Activated CD8-positive, alpha-beta memory T cell treated with anti-CD3 and anti-CD28 coated beads for 1 hour (primary cell): ENCODE measurements around the gene NECTIN2.
"Not testable (repeated sequence)": the region's sequence is repeated elsewhere in the genome, so short reads cannot be mapped to it uniquely, and the experiment has no call there.

Source experiments
- DNase-seq, 2 donors: peaks; one replicate each; pipeline ENCODE4 v3.0.0-alpha.2; 2020; ENCODE audit warnings: low read depth in 1 of 2; ENCODE audit errors: extremely low read depth in 1 of 2

The NECTIN2 gene

DNA sequence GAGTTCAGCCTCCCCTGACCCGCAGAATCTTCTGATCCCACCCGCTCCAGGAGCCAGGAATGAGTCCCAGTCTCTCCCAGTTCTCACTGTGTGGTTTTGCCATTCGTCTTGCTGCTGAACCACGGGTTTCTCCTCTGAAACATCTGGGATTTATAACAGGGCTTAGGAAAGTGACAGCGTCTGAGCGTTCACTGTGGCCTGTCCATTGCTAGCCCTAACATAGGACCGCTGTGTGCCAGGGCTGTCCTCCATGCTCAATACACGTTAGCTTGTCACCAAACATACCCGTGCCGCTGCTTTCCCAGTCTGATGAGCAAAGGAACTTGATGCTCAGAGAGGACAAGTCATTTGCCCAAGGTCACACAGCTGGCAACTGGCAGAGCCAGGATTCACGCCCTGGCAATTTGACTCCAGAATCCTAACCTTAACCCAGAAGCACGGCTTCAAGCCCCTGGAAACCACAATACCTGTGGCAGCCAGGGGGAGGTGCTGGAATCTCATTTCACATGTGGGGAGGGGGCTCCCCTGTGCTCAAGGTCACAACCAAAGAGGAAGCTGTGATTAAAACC is 58.4 kb downstream of the NECTIN2 start:
- no peak for DNase-seq

GRCh38 chr19:44905437-44906160 is 59.5 kb downstream of the NECTIN2 start, which contains the start of gene APOE:
TSS of gene APOE (plus strand) at chr19:44905796. CDS start at chr19:44906625, 829 bp downstream.
- DNase-seq: no peak

DNA sequence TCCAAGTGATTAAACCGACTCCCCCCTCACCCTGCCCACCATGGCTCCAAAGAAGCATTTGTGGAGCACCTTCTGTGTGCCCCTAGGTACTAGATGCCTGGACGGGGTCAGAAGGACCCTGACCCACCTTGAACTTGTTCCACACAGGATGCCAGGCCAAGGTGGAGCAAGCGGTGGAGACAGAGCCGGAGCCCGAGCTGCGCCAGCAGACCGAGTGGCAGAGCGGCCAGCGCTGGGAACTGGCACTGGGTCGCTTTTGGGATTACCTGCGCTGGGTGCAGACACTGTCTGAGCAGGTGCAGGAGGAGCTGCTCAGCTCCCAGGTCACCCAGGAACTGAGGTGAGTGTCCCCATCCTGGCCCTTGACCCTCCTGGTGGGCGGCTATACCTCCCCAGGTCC is 61.5 kb downstream of the NECTIN2 start:
- DNase-seq: no peak

- no peak for DNase-seq
These were observed 62.2 kb downstream of the NECTIN2 start for GRCh38 chr19:44908074-44908835.

DNA sequence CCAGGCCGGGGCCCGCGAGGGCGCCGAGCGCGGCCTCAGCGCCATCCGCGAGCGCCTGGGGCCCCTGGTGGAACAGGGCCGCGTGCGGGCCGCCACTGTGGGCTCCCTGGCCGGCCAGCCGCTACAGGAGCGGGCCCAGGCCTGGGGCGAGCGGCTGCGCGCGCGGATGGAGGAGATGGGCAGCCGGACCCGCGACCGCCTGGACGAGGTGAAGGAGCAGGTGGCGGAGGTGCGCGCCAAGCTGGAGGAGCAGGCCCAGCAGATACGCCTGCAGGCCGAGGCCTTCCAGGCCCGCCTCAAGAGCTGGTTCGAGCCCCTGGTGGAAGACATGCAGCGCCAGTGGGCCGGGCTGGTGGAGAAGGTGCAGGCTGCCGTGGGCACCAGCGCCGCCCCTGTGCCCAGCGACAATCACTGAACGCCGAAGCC is 62.8 kb downstream of the NECTIN2 start:
- DNase-seq: no peak

DNA sequence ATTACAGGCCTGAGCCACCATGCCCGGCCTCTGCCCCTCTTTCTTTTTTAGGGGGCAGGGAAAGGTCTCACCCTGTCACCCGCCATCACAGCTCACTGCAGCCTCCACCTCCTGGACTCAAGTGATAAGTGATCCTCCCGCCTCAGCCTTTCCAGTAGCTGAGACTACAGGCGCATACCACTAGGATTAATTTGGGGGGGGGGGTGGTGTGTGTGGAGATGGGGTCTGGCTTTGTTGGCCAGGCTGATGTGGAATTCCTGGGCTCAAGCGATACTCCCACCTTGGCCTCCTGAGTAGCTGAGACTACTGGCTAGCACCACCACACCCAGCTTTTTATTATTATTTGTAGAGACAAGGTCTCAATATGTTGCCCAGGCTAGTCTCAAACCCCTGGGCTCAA is 63.7 kb downstream of the NECTIN2 start:
- DNase-seq: no peak

DNA sequence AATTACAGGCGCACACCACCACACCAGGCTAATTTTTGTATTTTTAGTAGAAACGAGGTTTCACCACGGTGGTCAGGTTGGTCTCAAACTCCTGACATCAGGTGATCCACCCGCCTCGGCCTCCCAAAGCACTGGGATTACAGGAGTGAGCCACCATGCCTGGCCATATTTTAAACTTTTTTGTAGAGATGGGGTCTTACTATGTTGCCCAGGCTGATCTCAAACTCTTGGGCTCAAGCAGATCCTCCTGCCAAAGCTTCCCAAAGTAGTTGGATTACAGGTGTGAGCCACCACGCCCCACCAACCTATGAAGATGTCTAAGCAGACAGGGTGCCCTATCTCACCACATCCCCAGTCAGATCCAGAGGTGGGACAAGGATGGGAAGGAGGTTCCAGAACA is 65.8 kb downstream of the NECTIN2 start:
- DNase-seq: not testable (repeated sequence)

DNA sequence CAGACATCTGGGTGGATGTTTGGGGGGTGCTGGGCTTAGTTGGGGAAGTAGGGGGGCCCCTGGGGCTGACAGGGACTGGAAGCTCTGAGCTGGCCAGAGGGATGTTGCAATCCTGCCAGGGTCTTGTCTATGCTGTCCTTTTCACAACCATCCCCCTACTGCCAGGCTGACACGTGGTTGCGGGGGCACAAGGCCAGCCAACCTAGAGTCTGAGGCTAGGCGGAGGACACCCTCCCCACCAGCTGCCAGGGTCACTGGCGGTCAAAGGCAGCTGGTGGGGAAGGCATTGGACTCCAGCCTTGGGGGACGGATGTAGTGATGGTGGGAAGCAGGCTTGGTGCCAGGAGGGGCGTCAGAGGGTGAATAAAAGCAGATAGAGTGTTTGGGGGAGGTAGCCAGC is 66.8 kb downstream of the NECTIN2 start:
- no peak for DNase-seq

DNA sequence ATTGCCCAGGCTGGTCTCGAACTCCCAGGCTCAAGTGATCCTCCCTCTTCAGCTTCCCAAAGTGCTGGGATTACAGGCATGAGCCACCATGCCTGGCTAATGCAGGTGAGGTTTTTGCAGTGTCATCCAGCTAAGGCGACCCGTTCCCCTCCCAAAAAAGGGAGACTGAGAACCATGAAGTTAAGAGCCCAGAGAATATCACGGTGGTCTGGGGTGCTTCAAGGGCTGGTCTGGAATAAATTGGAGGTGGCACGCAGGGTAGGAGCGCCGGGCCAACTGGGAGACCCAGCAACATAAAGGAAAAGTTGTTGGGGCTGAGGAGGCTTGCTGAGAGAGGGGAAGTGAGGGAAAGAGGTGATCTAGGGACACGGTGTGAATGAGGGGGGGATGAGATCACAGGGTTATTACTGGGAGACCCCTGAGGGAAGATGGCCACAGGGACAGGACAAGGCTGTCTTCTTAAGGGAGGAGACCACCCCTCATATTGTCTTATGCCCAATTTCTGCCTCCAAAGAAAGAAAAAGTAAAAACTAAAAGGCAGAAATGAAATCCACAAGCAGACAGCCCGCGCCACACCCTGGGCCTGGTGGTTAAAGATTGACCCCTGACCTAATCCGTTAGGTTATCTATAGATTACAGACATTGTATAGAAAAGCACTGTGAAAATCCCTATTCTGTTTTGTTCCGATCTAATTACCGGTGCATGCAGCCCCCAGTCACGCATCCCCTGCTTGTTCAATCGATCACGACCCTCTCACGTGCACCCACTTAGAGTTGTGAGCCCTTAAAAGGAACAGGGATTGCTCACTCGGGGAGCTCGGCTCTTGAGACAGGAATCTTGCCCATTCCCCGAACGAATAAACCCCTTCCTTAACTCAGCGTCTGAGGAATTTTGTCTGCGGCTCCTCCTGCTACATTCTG is 67.7 kb downstream of the NECTIN2 start:
- not testable (repeated sequence) for DNase-seq

DNA sequence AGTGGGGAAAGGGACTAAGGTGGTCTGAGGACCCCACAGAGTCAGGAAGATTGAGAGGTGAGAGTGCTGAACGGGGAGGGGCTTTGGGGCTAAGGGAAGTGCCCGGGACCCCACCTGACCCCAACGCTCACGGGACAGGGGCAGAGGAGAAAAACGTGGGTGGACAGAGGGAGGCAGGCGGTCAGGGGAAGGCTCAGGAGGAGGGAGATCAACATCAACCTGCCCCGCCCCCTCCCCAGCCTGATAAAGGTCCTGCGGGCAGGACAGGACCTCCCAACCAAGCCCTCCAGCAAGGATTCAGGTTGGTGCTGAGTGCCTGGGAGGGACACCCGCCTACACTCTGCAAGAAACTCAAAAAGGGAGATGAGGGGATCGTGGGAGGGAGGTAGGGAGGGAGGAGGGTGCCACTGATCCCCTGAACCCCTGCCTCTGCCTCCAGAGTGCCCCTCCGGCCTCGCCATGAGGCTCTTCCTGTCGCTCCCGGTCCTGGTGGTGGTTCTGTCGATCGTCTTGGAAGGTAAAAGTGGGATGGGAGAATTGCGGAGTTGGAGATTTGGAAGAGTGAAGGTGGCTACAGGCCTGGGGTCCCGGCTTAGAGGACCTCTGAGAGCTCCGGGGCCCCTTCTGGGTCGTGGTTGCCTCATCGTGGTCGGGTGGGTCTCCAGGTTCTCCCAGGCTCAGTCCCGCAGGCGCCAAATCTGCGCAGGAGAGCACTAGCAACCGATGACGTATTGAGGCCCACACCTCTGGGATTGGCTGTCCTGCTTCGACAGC is 68.5 kb downstream of the NECTIN2 start, which contains the start of gene APOC1:
APOC1 (plus strand) TSS at position 176 of the 774 bp plus-strand sequence; CDS start at position 460, 284 bp downstream.
- peak; percentile 32 to 49 for DNase-seq

DNA sequence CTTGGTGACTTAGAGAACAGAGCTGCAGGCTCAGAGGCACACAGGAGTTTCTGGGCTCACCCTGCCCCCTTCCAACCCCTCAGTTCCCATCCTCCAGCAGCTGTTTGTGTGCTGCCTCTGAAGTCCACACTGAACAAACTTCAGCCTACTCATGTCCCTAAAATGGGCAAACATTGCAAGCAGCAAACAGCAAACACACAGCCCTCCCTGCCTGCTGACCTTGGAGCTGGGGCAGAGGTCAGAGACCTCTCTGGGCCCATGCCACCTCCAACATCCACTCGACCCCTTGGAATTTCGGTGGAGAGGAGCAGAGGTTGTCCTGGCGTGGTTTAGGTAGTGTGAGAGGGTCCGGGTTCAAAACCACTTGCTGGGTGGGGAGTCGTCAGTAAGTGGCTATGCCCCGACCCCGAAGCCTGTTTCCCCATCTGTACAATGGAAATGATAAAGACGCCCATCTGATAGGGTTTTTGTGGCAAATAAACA is 78.2 kb downstream of the NECTIN2 start:
- no peak for DNase-seq

DNA sequence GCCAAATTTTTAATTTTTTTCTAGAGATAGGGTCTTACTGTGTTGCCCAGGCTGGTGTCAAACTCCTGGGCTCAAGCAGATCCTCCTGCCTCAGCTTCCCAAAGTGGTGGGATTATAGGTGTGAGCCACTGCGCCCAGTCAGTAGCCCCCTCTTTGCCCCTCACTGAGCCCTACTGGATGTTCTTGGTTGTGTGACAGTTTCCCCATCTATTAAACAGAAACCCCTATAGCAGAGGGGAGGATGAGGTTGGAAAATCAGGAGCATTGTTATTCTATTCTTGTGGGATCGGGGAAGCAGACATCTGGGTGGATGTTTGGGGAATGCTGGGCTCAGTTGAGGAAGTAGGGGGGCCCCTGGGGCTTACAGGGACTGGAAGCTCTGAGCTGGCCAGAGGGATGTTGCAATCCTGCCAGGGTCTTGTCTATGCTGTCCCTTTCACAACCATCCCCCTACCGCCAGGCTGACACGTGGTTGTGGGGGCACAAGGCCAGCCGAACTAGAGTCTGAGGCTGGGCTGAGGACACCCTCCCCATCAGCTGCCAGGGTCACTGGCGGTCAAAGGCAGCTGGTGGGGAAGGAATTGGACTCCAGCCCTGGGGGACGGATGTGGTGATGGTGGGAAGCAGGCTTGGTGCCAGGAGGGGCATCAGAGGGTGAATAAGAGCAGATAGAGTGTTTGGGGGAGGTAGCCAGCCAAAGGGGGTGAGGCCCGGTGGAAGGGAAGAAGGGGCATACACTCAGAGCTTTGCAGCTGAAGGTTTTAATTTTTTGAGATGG is 79.2 kb downstream of the NECTIN2 start:
- no peak for DNase-seq

GRCh38 chr19:44926245-44927077 is 80.4 kb downstream of the NECTIN2 start:
- not testable (repeated sequence) for DNase-seq

GRCh38 chr19:44927746-44928145 is 81.6 kb downstream of the NECTIN2 start:
- DNase-seq: no peak

GRCh38 chr19:44930088-44930487 is 84.0 kb downstream of the NECTIN2 start:
- no peak for DNase-seq

- DNase-seq: no peak
These were observed 85.4 kb downstream of the NECTIN2 start for GRCh38 chr19:44931541-44931940.
